ENCODE data around the gene FBXO4.
A peak's percentile ranks its signal among the peaks of the same experiment; 100 is the strongest.

The FBXO4 gene

GRCh38 chr5:41924872-41925554, at the start of gene FBXO4:
TSS of gene FBXO4 (plus strand) at chr5:41925281. CDS start at chr5:41925310, 29 bp downstream.
- DNase-seq: peak; percentile 81

GRCh38 chr5:41876678-41877077, 48.4 kb upstream of the FBXO4 start:
- peak; percentile 60 for DNase-seq

- no peak for DNase-seq
These were observed 47.7 kb upstream of the FBXO4 start for GRCh38 chr5:41877408-41877807.

GRCh38 chr5:41878173-41878572, 46.9 kb upstream of the FBXO4 start:
- DNase-seq: no peak

GRCh38 chr5:41878643-41879478, 46.2 kb upstream of the FBXO4 start:
- DNase-seq: no peak

- DNase-seq: no peak
These were observed 42.3 kb upstream of the FBXO4 start for GRCh38 chr5:41882765-41883164.

GRCh38 chr5:41883243-41883642, 41.8 kb upstream of the FBXO4 start:
- peak; percentile 13 for DNase-seq

- no peak for DNase-seq
These were observed 41.1 kb upstream of the FBXO4 start for GRCh38 chr5:41883936-41884335.

GRCh38 chr5:41885286-41885685, 39.8 kb upstream of the FBXO4 start:
- no peak for DNase-seq

- DNase-seq: no peak
These were observed 33.9 kb upstream of the FBXO4 start for GRCh38 chr5:41891066-41891707.

GRCh38 chr5:41892031-41892430, 33.0 kb upstream of the FBXO4 start:
- DNase-seq: no peak

- DNase-seq: no peak
These were observed 31.8 kb upstream of the FBXO4 start for GRCh38 chr5:41893074-41893851.

GRCh38 chr5:41896230-41896629, 28.9 kb upstream of the FBXO4 start:
- DNase-seq: no peak

GRCh38 chr5:41903382-41903891, 21.6 kb upstream of the FBXO4 start:
- DNase-seq: peak; percentile 20

GRCh38 chr5:41903892-41904799, 20.9 kb upstream of the FBXO4 start, which contains the start of gene RIMOC1:
TSS of gene RIMOC1 (plus strand) at chr5:41904344. CDS start at chr5:41904368, 24 bp downstream.
- peak; percentile 99 for DNase-seq

- DNase-seq: no peak
These were observed 18.9 kb upstream of the FBXO4 start for GRCh38 chr5:41906151-41906550.

- no peak for DNase-seq
These were observed 16.6 kb upstream of the FBXO4 start for GRCh38 chr5:41908374-41909079.

- DNase-seq: no peak
These were observed 7.0 kb upstream of the FBXO4 start for GRCh38 chr5:41918105-41918504.

- DNase-seq: no peak
These were observed 3.9 kb upstream of the FBXO4 start for GRCh38 chr5:41921166-41921565.

- no peak for DNase-seq
These were observed 3.2 kb upstream of the FBXO4 start for GRCh38 chr5:41921874-41922273.

GRCh38 chr5:41924526-41924871, 582 bp upstream of the FBXO4 start:
- no peak for DNase-seq
